Stimulated activated CD8-positive, alpha-beta memory T cell treated with anti-CD3 and anti-CD28 coated beads, Interleukin-4, amount 100 ng/mL, for 1 hour (primary cell): ENCODE measurements around the gene DIP2A.
A peak's percentile ranks its signal among the peaks of the same experiment; 100 is the strongest.
"Not testable (repeated sequence)": the region's sequence is repeated elsewhere in the genome, so short reads cannot be mapped to it uniquely, and the experiment has no call there.

Experiments
- DNase-seq, 2 donors: peaks; one replicate each; pipeline ENCODE4 v3.0.0-alpha.2; 2020; ENCODE audit warnings: low read depth in 2 of 2, low spot score in 1 of 2

The DIP2A gene

DNA sequence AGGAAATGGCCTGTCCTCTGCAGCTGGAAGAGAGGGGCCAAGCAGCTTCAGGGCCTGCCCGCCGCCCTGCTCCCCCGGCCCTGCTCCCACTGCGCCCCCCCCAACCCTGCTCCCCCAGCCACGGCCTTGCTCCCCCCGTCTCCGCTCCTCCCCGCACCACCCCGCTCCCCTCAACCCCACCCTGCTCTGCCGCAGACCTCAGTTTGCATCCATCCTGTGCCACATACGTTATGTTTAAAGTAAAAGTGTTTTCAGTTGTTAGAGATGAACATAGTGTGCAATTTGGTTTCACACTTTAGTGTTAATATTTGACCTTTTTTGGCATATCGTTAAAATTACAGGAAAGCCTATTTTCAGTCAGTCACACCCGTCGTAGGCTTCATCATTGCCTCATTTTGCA, 34.1 kb upstream of the DIP2A start:
- no peak for DNase-seq

DNA sequence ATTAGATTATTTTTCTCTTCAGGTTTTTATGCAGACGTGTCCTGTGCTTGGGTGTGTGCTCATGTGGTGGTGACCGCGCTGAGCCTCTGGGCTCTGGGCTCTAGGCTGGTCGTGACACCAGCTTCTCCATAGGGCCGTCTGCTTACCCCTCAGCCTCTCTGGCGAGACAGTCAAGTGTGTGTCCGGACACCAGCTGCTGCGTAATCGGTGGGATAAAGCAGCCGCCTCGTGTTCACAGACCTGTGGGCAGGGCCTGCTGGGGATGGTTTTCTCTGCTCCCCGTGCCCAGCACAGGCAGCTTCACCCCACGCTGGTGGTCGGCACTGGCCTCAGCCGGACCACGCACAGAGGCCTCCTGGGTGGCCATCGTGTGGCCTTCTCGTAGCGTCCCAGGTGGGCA, 33.6 kb upstream of the DIP2A start:
- no peak for DNase-seq

DNA sequence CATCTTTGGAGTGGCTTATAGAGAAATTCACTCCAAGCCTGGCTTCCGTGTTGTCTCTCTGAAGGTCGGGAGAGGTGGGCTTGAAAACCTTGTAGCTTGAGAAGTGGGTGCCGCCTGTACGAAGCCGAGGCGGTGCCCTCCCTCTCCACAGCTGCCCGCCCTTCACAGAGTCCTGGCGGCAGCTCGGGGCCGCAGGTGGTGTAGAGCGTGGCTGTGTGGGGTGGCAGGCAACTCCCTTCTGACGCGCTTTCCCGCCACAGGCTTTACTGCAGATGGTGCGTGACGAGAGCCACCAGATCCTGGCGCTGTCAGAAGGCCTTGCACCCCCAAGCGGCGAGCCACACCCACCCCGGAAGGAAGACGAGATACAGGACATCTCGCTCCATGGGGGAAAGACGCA, 33.1 kb upstream of the DIP2A start:
- DNase-seq = peak; percentile 17 to 39

DNA sequence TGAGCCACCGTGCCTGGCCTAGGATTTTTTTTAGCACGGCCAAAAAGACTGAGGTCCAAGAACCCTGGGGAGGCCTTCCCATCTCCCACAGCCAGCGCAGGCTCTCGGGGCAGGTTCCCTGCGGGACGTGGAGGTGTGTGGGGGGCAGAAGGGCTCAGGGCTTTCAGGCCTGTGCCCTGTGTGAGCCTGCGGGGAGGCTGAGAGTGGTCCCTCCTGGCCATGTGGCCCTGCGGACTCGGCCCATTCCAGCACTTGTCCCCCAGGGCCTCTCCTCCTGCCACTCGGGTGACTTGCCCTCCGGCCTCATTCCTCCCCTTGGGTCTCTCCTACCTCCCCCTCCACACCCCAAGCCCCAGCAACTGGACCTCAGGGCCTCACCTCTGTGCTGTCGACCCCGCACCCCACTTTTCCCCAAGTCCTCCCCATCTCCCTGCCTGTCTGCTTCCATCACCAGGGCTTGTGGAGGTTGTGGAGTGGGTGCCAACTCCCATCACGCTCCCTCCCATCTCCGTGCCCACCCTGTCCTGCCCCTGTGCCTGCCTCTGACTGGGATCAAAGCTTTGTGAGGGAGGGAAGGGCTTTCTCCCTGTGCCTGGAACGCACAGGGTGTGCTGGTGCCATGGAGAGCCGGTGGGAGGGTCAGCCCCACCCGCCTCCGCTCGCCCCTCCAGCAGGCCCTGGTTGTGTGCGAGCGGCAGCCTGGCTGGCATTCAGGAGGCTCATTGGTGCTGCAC, 32.2 kb upstream of the DIP2A start:
- DNase-seq = no peak

DNA sequence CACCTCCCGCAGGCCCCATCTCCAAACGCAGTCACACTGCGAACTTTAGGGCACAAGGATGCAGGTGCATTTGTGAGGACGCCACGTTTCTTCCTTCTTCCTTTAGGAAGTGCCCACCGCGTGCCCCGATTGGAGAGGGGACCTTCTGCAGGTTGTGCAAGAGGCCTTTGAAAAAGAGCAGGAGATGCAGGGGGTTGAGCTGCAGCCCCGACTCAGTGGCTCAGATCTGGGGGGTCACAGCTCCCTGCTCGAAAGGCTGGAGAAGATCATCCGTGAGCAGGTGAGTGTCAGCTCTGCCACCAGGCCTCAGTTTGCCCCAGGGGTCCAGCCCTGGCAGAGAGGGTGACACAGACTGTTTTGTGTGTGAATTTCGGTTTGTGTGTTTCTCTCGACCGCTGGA, 31.2 kb upstream of the DIP2A start:
- DNase-seq = no peak

DNA sequence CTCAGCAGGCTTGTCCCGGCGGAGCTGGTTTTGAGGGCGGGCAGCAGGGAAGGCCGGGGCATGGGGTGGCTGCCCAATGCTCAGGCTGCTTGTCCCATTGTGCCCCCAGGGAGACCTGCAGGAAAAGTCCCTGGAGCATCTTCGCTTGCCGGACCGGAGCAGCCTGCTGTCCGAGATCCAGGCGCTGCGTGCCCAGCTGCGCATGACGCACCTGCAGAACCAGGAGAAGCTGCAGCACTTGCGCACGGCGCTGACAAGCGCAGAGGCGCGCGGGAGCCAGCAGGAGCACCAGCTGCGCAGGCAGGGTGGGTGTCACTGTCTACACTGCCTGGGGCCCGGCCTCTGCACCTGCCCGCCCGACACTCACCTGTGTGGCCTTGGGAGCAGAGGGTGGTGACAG, 30.4 kb upstream of the DIP2A start:
- DNase-seq = no peak

DNA sequence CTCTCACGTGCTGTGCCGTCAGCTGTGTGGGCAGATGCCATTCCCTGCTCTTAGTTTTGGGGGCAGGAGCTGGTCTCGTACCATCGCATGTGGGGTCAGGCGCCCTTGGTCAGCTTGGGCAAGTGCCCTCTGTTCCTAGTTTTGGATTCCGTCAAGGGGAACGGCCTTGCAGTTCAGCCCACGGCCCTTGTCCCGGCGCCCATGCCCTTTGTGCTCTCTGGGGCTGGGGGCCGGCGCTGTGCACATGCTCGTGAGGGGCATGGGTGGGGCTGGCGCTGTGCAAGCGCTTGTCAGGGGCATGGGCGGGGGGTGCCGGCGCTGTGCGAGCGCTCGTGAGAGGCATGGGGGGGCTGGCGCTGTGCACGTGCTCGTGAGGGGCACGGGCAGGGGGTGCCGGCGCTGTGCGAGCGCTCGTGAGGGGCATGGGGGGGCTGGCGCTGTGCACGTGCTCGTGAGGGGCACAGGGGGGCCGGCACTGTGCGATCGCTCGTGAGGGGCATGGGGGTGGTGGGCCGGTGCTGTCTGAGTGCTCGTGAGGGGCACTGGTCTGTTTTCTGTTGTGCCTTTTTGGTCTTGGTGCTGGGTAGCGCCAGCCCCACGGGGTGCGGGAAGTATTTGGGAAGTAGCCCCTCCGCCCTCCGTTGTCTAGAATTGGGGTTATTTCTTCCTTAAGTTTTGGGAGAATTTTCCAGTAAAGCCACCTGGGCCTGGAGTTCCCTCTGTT, 29.5 kb upstream of the DIP2A start:
- DNase-seq = no peak

DNA sequence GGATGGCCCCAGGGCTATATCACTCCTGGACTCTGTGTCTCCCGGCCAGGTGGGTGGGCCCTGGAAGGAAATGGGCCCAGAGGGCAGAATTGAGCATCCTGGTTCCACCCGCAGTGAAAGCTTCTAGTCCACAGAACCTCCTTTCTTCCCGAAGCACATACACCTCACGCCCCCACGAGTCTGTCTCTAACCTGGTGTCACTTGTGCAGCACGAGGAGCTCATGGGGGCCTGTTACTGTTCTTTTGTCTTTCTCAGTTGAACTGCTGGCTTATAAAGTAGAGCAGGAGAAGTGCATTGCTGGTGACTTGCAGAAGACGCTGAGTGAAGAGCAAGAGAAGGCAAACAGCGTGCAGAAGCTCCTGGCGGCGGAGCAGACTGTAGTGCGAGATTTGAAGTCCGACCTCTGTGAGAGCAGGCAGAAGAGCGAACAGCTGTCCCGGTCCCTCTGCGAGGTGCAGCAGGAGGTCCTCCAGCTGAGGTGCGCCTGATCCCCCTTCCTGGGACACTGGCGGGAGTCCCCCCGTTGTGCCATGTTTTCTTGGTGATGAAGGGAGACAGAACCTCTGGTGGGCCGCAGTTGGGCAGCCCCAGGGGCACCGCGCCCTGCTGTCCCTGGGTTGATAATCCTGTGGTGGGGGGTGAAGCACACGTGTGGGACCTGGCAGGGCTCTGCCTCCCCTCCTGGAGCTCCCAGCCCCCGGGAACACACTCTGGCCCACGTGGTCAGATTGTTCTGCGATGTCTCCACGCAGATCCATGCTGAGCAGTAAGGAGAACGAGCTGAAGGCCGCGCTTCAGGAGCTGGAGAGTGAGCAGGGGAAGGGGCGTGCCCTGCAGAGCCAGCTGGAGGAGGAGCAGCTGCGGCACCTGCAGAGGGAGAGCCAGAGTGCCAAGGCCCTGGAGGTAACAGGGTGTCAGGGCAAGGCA, 28.7 kb upstream of the DIP2A start:
- DNase-seq = no peak

DNA sequence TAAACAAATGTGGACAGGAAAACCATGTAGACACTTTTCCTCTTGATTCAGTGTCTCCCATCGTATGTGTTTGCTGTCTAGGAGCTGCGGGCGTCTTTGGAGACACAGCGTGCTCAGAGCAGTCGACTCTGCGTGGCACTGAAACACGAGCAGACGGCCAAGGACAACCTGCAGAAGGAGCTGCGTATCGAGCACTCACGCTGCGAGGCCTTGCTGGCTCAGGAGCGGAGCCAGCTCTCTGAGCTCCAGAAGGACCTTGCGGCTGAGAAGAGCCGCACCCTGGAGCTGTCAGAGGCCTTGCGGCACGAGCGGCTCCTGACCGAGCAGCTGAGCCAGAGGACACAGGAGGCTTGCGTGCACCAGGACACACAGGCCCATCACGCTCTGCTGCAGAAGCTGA, 27.2 kb upstream of the DIP2A start:
- no peak for DNase-seq

DNA sequence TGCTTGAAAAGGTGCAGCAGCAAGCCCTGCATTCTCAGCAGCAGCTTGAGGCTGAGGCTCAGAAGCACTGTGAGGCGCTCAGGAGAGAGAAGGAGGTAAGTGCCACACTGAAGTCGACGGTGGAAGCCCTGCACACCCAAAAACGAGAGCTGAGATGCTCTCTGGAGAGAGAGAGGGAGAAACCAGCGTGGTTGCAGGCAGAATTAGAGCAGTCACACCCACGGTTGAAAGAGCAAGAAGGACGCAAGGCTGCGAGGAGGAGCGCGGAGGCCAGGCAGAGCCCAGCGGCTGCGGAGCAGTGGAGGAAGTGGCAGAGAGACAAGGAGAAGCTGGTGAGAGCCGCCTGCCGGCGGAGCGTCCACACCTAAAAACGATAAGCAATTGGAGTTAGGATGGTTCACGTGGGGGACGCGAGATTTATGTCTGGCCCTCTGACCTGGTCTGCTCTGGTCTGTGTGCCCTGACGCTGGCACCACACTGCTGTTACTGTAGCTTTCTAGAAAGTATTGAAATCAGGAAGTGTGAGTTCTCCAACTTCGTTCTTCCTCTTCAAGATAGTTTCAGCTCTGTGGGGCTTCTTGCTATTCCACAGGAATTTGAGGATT, 26.7 kb upstream of the DIP2A start:
- no peak for DNase-seq

DNA sequence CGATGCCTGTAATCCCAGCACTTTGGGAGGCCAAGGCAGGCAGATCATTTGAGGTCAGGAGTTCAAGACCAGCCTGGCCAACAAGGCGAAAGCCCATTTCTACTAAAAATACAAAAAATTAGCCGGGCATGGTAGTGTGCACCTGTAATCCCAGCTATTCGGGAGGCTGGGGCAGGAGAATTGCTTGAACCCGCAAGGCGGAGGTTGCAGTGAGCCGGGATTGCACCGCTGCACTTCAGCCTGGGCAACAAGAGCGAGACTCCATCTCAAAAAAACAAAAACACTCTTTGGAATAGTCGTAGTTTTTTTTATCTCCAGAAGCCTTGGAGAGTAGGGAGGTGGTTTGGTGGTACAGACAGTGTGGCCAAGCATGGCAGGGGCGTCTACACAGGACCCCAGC, 25.6 kb upstream of the DIP2A start:
- not testable (repeated sequence) for DNase-seq

DNA sequence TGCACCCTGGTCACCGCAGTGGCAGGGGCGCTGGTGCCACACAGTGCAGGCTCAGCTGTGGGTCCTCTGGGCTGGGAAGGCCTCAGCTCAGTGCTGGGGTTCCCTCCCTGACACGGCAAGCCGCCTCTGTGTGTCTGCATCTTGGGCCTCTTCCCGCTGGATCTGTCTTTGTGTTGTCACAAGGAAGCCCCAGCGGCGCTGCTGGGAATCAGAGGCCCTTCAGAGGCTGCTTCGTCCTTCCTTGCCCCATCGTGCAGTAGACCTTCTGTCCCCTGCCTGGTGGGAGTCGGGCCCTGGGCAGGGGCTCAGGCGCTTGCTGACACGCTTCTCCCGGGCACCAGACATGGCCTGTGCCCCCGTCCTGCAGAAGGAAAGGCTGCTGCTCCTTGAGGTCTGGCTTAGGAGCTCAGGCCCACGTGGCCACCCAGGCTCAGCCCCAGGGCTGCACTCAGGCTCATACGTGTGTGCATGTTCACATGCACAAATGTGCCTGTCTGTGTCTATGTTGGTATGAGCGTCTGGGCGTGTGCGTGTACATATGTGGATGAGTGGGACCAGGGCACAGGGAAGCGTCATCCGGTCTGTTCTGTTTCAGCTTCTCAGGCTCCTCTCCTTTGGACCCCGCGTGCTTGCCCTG, 24.3 kb upstream of the DIP2A start:
- no peak for DNase-seq

DNA sequence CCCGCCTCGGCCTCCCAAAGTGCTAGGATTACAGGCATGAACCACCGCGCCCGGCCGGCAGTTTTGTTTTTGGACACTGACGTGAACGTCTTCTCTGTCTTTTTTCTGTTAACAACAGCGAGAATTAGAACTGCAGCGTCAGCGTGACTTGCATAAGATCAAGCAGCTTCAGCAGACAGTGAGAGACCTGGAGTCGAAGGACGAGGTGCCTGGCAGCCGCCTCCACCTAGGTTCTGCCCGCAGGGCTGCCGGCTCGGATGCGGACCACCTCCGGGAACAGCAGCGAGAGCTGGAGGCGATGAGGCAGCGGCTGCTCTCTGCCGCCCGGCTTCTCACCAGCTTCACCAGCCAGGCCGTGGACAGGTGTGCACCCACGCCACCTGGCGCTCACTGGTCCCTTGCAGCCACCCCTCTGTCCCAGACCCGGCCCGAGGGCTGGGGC, 22.9 kb upstream of the DIP2A start:
- no peak for DNase-seq

DNA sequence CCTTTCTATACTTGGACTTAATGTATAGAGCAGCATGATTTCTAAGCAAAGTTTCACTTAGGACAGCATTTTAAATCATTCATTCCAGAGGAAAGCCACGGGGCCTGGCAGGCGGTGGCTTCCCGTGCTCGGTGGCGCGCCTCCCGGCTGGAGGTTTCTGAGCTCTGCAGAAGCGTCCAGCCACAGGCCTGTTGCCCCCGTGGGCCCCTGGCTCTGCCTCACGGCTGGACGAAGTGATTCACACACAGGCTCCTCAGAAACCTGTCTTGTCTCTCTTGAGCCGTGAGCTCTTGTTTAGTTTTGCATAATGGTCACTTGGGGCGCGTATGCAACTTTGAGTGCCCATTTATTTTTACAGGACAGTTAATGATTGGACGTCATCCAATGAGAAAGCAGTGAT, 22.1 kb upstream of the DIP2A start:
- no peak for DNase-seq

DNA sequence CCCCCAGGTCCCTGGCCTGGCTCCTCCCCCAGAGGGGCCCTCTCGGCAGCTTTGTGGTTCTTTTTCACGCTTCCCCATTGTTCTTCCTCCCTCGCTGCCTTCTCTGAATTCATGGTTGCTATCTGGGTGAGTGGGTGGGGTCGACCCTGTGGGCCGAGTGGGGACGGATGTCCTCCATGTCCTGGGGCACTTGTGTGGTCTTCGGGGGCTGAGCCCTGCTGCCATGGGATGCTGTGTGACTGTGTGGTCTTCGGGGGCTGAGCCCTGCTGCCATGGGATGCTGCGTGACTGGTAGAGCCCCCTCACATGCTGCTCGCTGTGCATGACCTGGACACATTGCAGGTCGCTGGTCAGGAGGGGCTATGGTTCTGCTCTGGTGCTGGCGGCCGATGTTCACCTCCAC, 21.6 kb upstream of the DIP2A start:
- DNase-seq = no peak

DNA sequence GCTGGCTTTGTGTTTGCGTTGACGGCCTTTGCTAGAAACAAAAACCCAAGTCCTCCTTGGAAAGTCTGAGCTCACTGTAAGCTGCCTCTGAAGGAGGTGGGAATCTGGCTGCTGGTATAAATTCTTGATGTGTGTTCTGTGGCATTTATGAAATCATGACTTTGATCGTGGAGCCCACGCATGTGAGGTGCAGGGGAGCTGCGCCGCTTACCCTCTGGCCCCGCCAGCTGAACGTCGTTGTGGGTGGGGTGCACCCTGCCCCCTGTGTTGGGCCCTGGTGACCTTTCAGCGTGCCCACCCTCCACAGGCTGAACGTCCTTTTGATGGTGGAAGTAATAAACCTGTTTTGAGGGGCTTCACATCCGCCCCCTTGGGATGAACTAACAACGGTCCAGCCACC, 21.2 kb upstream of the DIP2A start:
- no peak for DNase-seq

DNA sequence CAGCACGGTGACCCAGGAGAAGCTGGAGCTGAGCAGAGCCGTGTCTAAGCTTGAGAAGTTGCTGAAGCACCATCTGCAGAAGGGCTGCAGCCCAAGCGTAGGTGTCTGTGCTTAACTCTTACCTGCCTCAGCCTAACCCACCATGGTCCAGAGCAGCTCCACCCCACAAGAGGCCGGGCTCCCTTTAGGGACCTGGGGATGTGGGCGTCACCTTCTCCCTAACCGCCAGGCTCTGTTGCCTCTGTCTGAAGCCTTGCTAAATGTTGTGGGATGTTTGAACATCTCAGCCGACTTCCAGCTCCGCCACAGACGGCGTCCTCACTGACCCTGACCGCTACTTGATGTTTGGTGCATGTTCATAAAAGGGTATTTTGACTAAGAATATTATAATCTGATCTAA, 20.4 kb upstream of the DIP2A start:
- DNase-seq = no peak

DNA sequence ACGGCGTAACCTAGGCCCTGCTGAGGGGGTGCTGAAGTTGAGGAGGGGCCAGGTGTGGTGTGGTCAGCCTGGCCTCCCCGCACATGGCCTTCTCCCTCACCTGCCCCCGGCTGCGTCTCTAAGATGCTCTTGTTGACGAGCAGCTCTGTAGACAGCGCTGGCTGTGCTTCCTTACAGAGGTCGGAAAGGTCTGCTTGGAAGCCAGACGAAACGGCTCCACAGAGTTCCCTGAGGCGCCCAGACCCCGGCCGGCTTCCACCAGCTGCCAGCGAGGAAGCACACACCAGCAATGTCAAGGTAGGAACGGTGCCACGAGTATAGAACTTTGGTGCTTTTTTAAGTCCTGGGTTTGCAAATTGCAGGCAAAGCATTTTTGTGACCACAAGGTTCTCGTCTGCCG, 18.8 kb upstream of the DIP2A start:
- no peak for DNase-seq

DNA sequence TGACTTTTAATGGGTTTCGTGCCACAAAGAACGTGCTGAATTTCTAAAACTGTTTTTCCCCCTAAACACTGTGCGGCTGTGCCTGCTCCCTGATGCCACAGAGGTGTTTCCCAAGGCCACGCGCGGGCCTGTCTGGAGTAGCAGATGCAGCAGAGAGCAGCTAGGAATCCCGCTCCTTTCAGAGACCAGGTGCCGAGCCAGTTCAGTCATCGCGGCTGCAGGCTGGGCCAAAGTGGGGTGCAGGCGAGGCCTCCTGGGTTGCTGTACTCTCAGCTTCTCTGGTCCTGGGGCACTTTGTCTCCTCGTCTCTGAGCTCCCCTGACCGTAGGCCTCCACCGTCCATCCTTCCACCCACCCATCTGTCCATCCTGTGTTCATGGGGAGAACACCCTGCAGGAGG, 17.4 kb upstream of the DIP2A start:
- no peak for DNase-seq

DNA sequence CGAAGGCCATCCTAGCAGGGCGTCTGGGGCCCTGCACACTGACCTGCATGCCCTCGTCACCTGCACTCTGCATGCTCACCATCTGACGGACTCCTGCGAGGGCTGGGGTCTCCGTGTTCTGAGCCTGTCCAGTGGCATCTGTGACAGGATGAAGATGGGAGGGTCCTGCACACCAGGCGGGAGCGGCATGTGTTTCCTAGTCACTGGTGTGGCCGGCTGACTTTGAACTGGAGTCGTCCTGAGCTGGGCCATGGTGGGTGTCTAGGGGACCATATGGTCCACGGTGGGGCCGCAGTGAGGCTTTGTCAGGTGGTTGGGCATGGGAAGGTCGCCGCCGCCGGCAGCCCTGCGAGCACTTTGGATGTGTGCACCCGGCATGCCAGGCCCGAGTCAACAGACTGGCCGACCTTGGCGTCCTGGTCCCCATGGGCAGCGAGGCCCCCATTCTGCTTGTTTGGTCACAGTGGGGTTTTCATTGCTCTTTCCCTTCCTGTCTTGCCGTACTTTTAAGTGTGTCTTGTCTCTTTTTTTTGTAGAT, 16.7 kb upstream of the DIP2A start:
- no peak for DNase-seq

DNA sequence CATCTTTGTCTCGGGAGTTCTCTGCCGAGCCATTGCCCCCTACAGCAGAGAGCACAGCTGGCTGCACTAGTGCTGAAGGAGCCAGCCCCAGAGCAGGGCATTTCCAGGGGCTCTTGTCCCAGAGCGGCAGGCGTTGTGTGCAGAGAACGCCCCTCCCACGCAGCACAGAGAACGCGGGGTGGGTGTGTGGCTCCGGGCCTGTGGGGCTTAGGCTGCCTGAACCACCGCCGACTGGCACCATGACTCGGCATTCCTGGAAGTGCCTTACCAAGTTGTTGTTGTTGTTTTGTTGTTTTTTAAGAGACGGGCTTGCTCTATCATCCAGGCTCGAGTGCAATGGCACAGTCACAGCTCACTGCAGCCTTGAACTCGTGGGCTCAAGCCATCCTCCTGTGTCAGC, 15.8 kb upstream of the DIP2A start:
- no peak for DNase-seq
